Measurements from ENCODE around the gene ZNF211. TPM values are rescaled to one million over a fixed set of nuclear protein-coding genes. Genes with fewer than 3 reads are reported as not detected.
A peak's percentile ranks its signal among the peaks of the same experiment; 100 is the strongest.

The ZNF211 gene
- total and polyA plus RNA-seq, 4 donors, result 1.3 to 14.8 (median 9.5) TPM

- Histone ChIP-seq H3K9me3 (ENCODE audit: control insufficient read depth, low read length) (peaks cover 34% of the 10 kb centered on the region), H3K27me3 (ENCODE audit: control insufficient read depth in 1 of 2, insufficient read depth in 2 of 2, low read length in 1 of 2) (no peaks in the 10 kb centered on the region), H3K4me3 (ENCODE audit: low read length in 2 of 2) (peak within 1 kb of the TSS; percentile 46 to 65), H3K36me3 (ENCODE audit: control insufficient read depth in 1 of 2, insufficient read depth in 2 of 2, low read length in 1 of 2) (peaks cover 11 to 29% of the 10 kb centered on the region in 2 donors), H3K4me1 (ENCODE audit: control insufficient read depth in 1 of 2, insufficient read depth in 2 of 2, low read length in 2 of 2) (no peaks in the 10 kb centered on the region), H3K27ac (ENCODE audit: low read depth in 1 of 2, low read length in 2 of 2) (no peak within 1 kb of the TSS)
- 1 to 2% methylated on average over 64 of the region's 64 CpGs for WGBS, 2 donors
- peak; percentile 97 for ATAC-seq (ENCODE audit: low FRiP score)
- DNase-seq, result peak; percentile 95 to 97
- intact Hi-C loops (cut with DNase I), result loop anchor here in 1 of 2 donors (5.0 kb wide), 1 partner anchor 68 kb away; the partner anchor contains the start of gene ZNF551
These were observed 18.8 kb upstream of the ZNF211 start, which contains the start of gene ZNF134 for GRCh38 chr19:57613941-57614743. Gene ZNF134, plus strand, starts transcription at chr19:57614242. Its CDS starts 5,227 bp downstream, at chr19:57619469.

- Histone ChIP-seq H3K36me3 (ENCODE audit: control insufficient read depth in 1 of 2, insufficient read depth in 2 of 2, low read length in 1 of 2) (peaks cover 22 to 41% of the 10 kb centered on the region in 2 donors), H3K27ac (ENCODE audit: low read depth in 1 of 2, low read length in 2 of 2) (no peak overlapping the region), H3K27me3 (ENCODE audit: control insufficient read depth in 1 of 2, insufficient read depth in 2 of 2, low read length in 1 of 2) (no peaks in the 10 kb centered on the region), H3K9me3 (ENCODE audit: control insufficient read depth, low read length) (peaks cover 45% of the 10 kb centered on the region), H3K4me1 (ENCODE audit: control insufficient read depth in 1 of 2, insufficient read depth in 2 of 2, low read length in 2 of 2) (no peaks in the 10 kb centered on the region), H3K4me3 (ENCODE audit: low read length in 2 of 2) (no peak overlapping the region)
- no peak for DNase-seq
- no peak for ATAC-seq (ENCODE audit: low FRiP score)
- intact Hi-C loops (cut with DNase I), result no loop called here
- 97 to 99% methylated on average over 3 of the region's 3 CpGs for WGBS, 2 donors
These were observed 17.6 kb upstream of the ZNF211 start for GRCh38 chr19:57615346-57615745.

GRCh38 chr19:57620673-57621348 lies 12.2 kb upstream of the ZNF211 start:
- 98 to 99% methylated on average over 10 of the region's 10 CpGs for WGBS, 2 donors
- no peaks in the 10 kb centered on the region for H3K4me1 ChIP-seq (ENCODE audit: control insufficient read depth in 1 of 2, insufficient read depth in 2 of 2, low read length in 2 of 2)
- ATAC-seq (ENCODE audit: low FRiP score), result no peak
- peaks cover 41 to 56% of the 10 kb centered on the region in 2 donors for H3K36me3 ChIP-seq (ENCODE audit: control insufficient read depth in 1 of 2, insufficient read depth in 2 of 2, low read length in 1 of 2)
- peaks cover 72% of the 10 kb centered on the region for H3K9me3 ChIP-seq (ENCODE audit: control insufficient read depth, low read length)
- intact Hi-C loops (cut with DNase I), result no loop called here
- H3K27me3 ChIP-seq (ENCODE audit: control insufficient read depth in 1 of 2, insufficient read depth in 2 of 2, low read length in 1 of 2), result no peaks in the 10 kb centered on the region
- H3K4me3 ChIP-seq (ENCODE audit: low read length in 2 of 2), result no peak overlapping the region
- no peak for DNase-seq
- no peak overlapping the region for H3K27ac ChIP-seq (ENCODE audit: low read depth in 1 of 2, low read length in 2 of 2)

- no peaks in the 10 kb centered on the region for H3K27me3 ChIP-seq (ENCODE audit: control insufficient read depth in 1 of 2, insufficient read depth in 2 of 2, low read length in 1 of 2)
- H3K4me3 ChIP-seq (ENCODE audit: low read length in 2 of 2), result no peak overlapping the region
- ATAC-seq (ENCODE audit: low FRiP score), result no peak
- no peaks in the 10 kb centered on the region for H3K4me1 ChIP-seq (ENCODE audit: control insufficient read depth in 1 of 2, insufficient read depth in 2 of 2, low read length in 2 of 2)
- DNase-seq, result no peak
- intact Hi-C loops (cut with DNase I), result no loop called here
- peaks cover 53% of the 10 kb centered on the region for H3K9me3 ChIP-seq (ENCODE audit: control insufficient read depth, low read length)
- H3K36me3 ChIP-seq (ENCODE audit: control insufficient read depth in 1 of 2, insufficient read depth in 2 of 2, low read length in 1 of 2), result peaks cover 35 to 43% of the 10 kb centered on the region in 2 donors
- H3K27ac ChIP-seq (ENCODE audit: low read depth in 1 of 2, low read length in 2 of 2), result no peak overlapping the region
These were observed 9.9 kb upstream of the ZNF211 start for GRCh38 chr19:57623091-57623490.

- intact Hi-C loops (cut with DNase I), result loop anchor here in 1 of 2 donors (5.0 kb wide), 1 partner anchor 49 kb away; the partner anchor contains the start of gene ZNF551
- ATAC-seq (ENCODE audit: low FRiP score) (no peak), DNase-seq (no peak)
- Histone ChIP-seq H3K4me3 (ENCODE audit: low read length in 2 of 2) (peak overlapping the region; percentile 22 to 49), H3K9me3 (ENCODE audit: control insufficient read depth, low read length) (peaks cover 7% of the 10 kb centered on the region), H3K27me3 (ENCODE audit: control insufficient read depth in 1 of 2, insufficient read depth in 2 of 2, low read length in 1 of 2) (no peaks in the 10 kb centered on the region), H3K4me1 (ENCODE audit: control insufficient read depth in 1 of 2, insufficient read depth in 2 of 2, low read length in 2 of 2) (no peaks in the 10 kb centered on the region), H3K27ac (ENCODE audit: low read depth in 1 of 2, low read length in 2 of 2) (no peak overlapping the region), H3K36me3 (ENCODE audit: control insufficient read depth in 1 of 2, insufficient read depth in 2 of 2, low read length in 1 of 2) (peaks cover 6 to 14% of the 10 kb centered on the region in 2 donors)
- 33 to 38% methylated on average over 6 of the region's 6 CpGs for WGBS, 2 donors
These were observed 814 bp downstream of the ZNF211 start for GRCh38 chr19:57633832-57634131.

- 98 to 99% methylated on average over 4 of the region's 4 CpGs for WGBS, 2 donors
- H3K4me1 ChIP-seq (ENCODE audit: control insufficient read depth in 1 of 2, insufficient read depth in 2 of 2, low read length in 2 of 2), result no peaks in the 10 kb centered on the region
- peaks cover 31 to 36% of the 10 kb centered on the region in 2 donors for H3K36me3 ChIP-seq (ENCODE audit: control insufficient read depth in 1 of 2, insufficient read depth in 2 of 2, low read length in 1 of 2)
- peaks cover 32% of the 10 kb centered on the region for H3K9me3 ChIP-seq (ENCODE audit: control insufficient read depth, low read length)
- no peak for ATAC-seq (ENCODE audit: low FRiP score)
- no peak overlapping the region for H3K27ac ChIP-seq (ENCODE audit: low read depth in 1 of 2, low read length in 2 of 2)
- intact Hi-C loops (cut with DNase I), result no loop called here
- no peaks in the 10 kb centered on the region for H3K27me3 ChIP-seq (ENCODE audit: control insufficient read depth in 1 of 2, insufficient read depth in 2 of 2, low read length in 1 of 2)
- no peak overlapping the region for H3K4me3 ChIP-seq (ENCODE audit: low read length in 2 of 2)
- no peak for DNase-seq
These were observed 4.4 kb downstream of the ZNF211 start for GRCh38 chr19:57637379-57637778.

GRCh38 chr19:57641715-57642234 lies 8.8 kb downstream of the ZNF211 start:
- H3K36me3 ChIP-seq (ENCODE audit: control insufficient read depth in 1 of 2, insufficient read depth in 2 of 2, low read length in 1 of 2), result peaks cover 28 to 30% of the 10 kb centered on the region in 2 donors
- H3K4me1 ChIP-seq (ENCODE audit: control insufficient read depth in 1 of 2, insufficient read depth in 2 of 2, low read length in 2 of 2), result no peaks in the 10 kb centered on the region
- no peak for ATAC-seq (ENCODE audit: low FRiP score)
- H3K4me3 ChIP-seq (ENCODE audit: low read length in 2 of 2), result no peak overlapping the region
- H3K27ac ChIP-seq (ENCODE audit: low read depth in 1 of 2, low read length in 2 of 2), result no peak overlapping the region
- WGBS, 2 donors, result 95 to 98% methylated on average over 4 of the region's 4 CpGs
- DNase-seq, result no peak
- H3K9me3 ChIP-seq (ENCODE audit: control insufficient read depth, low read length), result peaks cover 41% of the 10 kb centered on the region
- no peaks in the 10 kb centered on the region for H3K27me3 ChIP-seq (ENCODE audit: control insufficient read depth in 1 of 2, insufficient read depth in 2 of 2, low read length in 1 of 2)
- intact Hi-C loops (cut with DNase I), result no loop called here

GRCh38 chr19:57642396-57643046 lies 9.6 kb downstream of the ZNF211 start:
- DNase-seq, result no peak
- no peaks in the 10 kb centered on the region for H3K4me1 ChIP-seq (ENCODE audit: control insufficient read depth in 1 of 2, insufficient read depth in 2 of 2, low read length in 2 of 2)
- H3K4me3 ChIP-seq (ENCODE audit: low read length in 2 of 2), result no peak overlapping the region
- intact Hi-C loops (cut with DNase I), result no loop called here
- WGBS, 2 donors, result 91% methylated on average over 4 of the region's 4 CpGs
- H3K9me3 ChIP-seq (ENCODE audit: control insufficient read depth, low read length), result peaks cover 42% of the 10 kb centered on the region
- no peak overlapping the region for H3K27ac ChIP-seq (ENCODE audit: low read depth in 1 of 2, low read length in 2 of 2)
- H3K27me3 ChIP-seq (ENCODE audit: control insufficient read depth in 1 of 2, insufficient read depth in 2 of 2, low read length in 1 of 2), result no peaks in the 10 kb centered on the region
- H3K36me3 ChIP-seq (ENCODE audit: control insufficient read depth in 1 of 2, insufficient read depth in 2 of 2, low read length in 1 of 2), result peaks cover 28 to 30% of the 10 kb centered on the region in 2 donors
- no peak for ATAC-seq (ENCODE audit: low FRiP score)

Measured in aorta (tissue), 5 donors.